ENCODE data around the gene ABCG1. TPM values are rescaled to one million over a fixed set of nuclear protein-coding genes. Genes with fewer than 3 reads are reported as not detected.

ABCG1 gene
- total RNA-seq, 1 experiment from 2014 or later, result not detected

GRCh38 chr21:42317826-42318746 is 99.1 kb downstream of the ABCG1 start:
- Mint-ChIP-seq H3K27me3 (ENCODE audit: insufficient read depth, unreplicated experiment) (no peaks in the 10 kb centered on the region), H3K27ac (ENCODE audit: unreplicated experiment) (no peak overlapping the region), H3K36me3 (ENCODE audit: insufficient read depth, unreplicated experiment) (no peaks in the 10 kb centered on the region), H3K4me1 (ENCODE audit: low read depth, unreplicated experiment) (peaks cover 11% of the 10 kb centered on the region), H3K4me3 (ENCODE audit: unreplicated experiment) (no peak overlapping the region), H3K9me3 (ENCODE audit: unreplicated experiment) (peaks cover 10% of the 10 kb centered on the region)
- BruUV-seq (replicated peaks), result no TSS peak
- intact Hi-C loops (cut with micrococcal nuclease; ENCODE audit: unreplicated experiment), result loop anchor here (10.0 kb wide), 2 partner anchors 47 to 217 kb away; partner anchors contain the start of gene TFF1
- CTCF ChIA-PET, result interaction anchor here (0.6 kb wide), 1 partner anchor 173 kb away, joined by 3 read pairs; no protein-coding TSS in a partner anchor
- no peak for TF ChIP-seq CTCF (IDR thresholded peaks at IDR 0.05; ENCODE audit: insufficient read depth in 1 of 2, low read depth in 1 of 2, low read length in 1 of 2, severe bottlenecking in 1 of 2, unreplicated experiment in 1 of 2)
- no peaks in the 10 kb centered on the region for H3K9me3 ChIP-seq
- H3K4me3 ChIP-seq (ENCODE audit: low read depth, low read length), result no peak overlapping the region
- no peaks in the 10 kb centered on the region for H3K36me3 ChIP-seq (ENCODE audit: control insufficient read depth, insufficient read depth, low read length)
- peaks cover 32% of the 10 kb centered on the region for H3K4me1 ChIP-seq
- no peak for DNase-seq
- POLR2A ChIA-PET, result interaction anchor here (0.6 kb wide), 1 partner anchor 9 kb away, joined by 6 read pairs; no protein-coding TSS in a partner anchor
- no peaks in the 10 kb centered on the region for H3K27me3 ChIP-seq (replicated peaks; ENCODE audit: control insufficient read depth, insufficient read depth, low read length)

- BruUV-seq (replicated peaks), result no TSS peak
- H3K4me3 Mint-ChIP-seq (ENCODE audit: unreplicated experiment), result no peak overlapping the region
- H3K27ac Mint-ChIP-seq (ENCODE audit: unreplicated experiment), result no peak overlapping the region
- CTCF ChIA-PET, result no interaction called here
- no peaks in the 10 kb centered on the region for H3K27me3 ChIP-seq (replicated peaks; ENCODE audit: control insufficient read depth, insufficient read depth, low read length)
- DNase-seq, result no peak
- peaks cover 14% of the 10 kb centered on the region for H3K9me3 Mint-ChIP-seq (ENCODE audit: unreplicated experiment)
- TF ChIP-seq CTCF (IDR thresholded peaks at IDR 0.05; ENCODE audit: insufficient read depth in 1 of 2, low read depth in 1 of 2, low read length in 1 of 2, severe bottlenecking in 1 of 2, unreplicated experiment in 1 of 2), result no peak
- intact Hi-C loops (cut with micrococcal nuclease; ENCODE audit: unreplicated experiment), result loop anchor here (10.0 kb wide), 2 partner anchors 45 to 215 kb away; partner anchors contain the start of gene TFF1
- no peaks in the 10 kb centered on the region for H3K27me3 Mint-ChIP-seq (ENCODE audit: insufficient read depth, unreplicated experiment)
- peaks cover 27% of the 10 kb centered on the region for H3K4me1 ChIP-seq
- no peak overlapping the region for H3K4me3 ChIP-seq (ENCODE audit: low read depth, low read length)
- POLR2A ChIA-PET, result no interaction called here
- H3K9me3 ChIP-seq, result no peaks in the 10 kb centered on the region
- no peaks in the 10 kb centered on the region for H3K36me3 Mint-ChIP-seq (ENCODE audit: insufficient read depth, unreplicated experiment)
- H3K4me1 Mint-ChIP-seq (ENCODE audit: low read depth, unreplicated experiment), result peaks cover 11% of the 10 kb centered on the region
- H3K36me3 ChIP-seq (ENCODE audit: control insufficient read depth, insufficient read depth, low read length), result no peaks in the 10 kb centered on the region
Measured at GRCh38 chr21:42319376-42319775, 100.4 kb downstream of the ABCG1 start.

GRCh38 chr21:42319851-42320572 is 101.1 kb downstream of the ABCG1 start:
- no peak overlapping the region for H3K4me3 Mint-ChIP-seq (ENCODE audit: unreplicated experiment)
- no peaks in the 10 kb centered on the region for H3K36me3 Mint-ChIP-seq (ENCODE audit: insufficient read depth, unreplicated experiment)
- no peak for TF ChIP-seq CTCF (IDR thresholded peaks at IDR 0.05; ENCODE audit: insufficient read depth in 1 of 2, low read depth in 1 of 2, low read length in 1 of 2, severe bottlenecking in 1 of 2, unreplicated experiment in 1 of 2)
- peaks cover 21% of the 10 kb centered on the region for H3K4me1 ChIP-seq
- H3K9me3 Mint-ChIP-seq (ENCODE audit: unreplicated experiment), result peaks cover 20% of the 10 kb centered on the region
- no peaks in the 10 kb centered on the region for H3K27me3 Mint-ChIP-seq (ENCODE audit: insufficient read depth, unreplicated experiment)
- H3K27me3 ChIP-seq (replicated peaks; ENCODE audit: control insufficient read depth, insufficient read depth, low read length), result no peaks in the 10 kb centered on the region
- POLR2A ChIA-PET, result no interaction called here
- no peaks in the 10 kb centered on the region for H3K9me3 ChIP-seq
- no peak overlapping the region for H3K4me3 ChIP-seq (ENCODE audit: low read depth, low read length)
- no TSS peak for BruUV-seq (replicated peaks)
- H3K36me3 ChIP-seq (ENCODE audit: control insufficient read depth, insufficient read depth, low read length), result no peaks in the 10 kb centered on the region
- DNase-seq, result no peak
- CTCF ChIA-PET, result no interaction called here
- intact Hi-C loops (cut with micrococcal nuclease; ENCODE audit: unreplicated experiment), result loop anchor here (10.0 kb wide), 2 partner anchors 45 to 215 kb away; partner anchors contain the start of gene TFF1
- peaks cover 9% of the 10 kb centered on the region for H3K4me1 Mint-ChIP-seq (ENCODE audit: low read depth, unreplicated experiment)
- no peak overlapping the region for H3K27ac Mint-ChIP-seq (ENCODE audit: unreplicated experiment)

Measured in Caco-2 (cell line).